Activated naive CD4-positive, alpha-beta T cell (primary cell): ENCODE data around the gene CLASP1.
"Not testable (repeated sequence)": the region's sequence is repeated elsewhere in the genome, so short reads cannot be mapped to it uniquely, and the experiment has no call there.

Experiments used
- DNase-seq, 4 experiments: peaks; one replicate each; lab custom pipeline; 2025; lab: John Stamatoyannopoulos, UW

Gene CLASP1

DNA sequence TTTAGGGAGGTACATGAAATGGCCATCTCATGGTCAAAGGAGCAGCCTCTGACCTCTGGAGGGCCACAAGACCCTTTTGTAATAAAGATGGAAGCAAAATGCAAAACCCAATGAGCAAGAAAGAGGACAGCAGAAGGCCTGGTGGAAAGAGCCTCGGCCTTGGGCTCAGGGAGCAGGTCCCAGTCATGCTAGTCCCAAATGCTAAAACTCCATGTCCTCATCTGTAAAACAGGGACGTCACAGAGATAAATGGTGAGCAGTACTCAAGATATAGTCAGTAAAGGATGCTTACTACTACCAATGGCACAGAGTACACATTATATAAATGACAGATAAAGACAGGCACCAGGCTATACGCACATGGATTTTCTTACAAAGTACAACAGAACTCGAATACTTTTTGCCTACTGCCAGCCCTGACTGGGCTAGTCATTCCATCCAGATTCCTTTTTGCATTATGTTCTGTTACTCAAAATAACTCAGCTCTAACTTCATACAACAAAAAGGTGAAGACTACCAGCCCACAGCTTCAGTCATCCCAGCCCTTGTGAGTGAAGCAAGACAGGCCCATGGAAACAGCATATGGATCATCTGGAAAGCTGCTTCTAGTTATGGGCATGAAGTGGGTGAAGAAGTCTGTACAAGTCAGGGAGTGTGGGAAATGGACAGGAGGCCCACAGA, 299.4 kb downstream of the CLASP1 start:
- no peak for DNase-seq

DNA sequence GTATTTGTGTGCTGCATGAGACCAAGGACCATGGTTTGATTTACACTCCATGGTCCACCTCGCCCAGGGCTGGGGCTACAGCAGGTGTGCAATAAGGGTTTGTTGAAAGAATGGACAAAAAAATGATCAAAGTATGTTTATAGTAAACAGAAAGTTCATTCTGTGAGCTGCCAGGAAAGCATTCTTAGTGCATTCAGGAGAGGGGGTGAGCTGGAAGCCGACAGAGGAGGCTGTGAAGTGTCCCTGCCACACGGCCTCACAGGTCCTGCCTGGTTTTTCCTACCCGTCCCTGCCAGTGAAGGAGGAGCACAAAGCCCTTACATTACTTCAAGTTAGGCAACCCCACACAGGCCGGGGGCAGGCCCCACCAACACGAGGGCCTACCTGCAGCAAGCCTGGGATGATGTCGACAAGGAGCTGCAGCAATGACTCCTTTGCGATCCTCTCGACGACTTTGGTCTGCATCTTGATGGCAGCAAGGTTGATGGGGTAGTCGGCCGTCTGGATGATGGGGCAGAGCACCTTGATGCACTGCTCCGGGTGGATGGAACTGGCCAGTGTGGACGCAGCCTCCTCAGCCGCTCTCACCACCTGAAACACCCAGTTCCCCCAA, 301.0 kb downstream of the CLASP1 start:
- no peak for DNase-seq

DNA sequence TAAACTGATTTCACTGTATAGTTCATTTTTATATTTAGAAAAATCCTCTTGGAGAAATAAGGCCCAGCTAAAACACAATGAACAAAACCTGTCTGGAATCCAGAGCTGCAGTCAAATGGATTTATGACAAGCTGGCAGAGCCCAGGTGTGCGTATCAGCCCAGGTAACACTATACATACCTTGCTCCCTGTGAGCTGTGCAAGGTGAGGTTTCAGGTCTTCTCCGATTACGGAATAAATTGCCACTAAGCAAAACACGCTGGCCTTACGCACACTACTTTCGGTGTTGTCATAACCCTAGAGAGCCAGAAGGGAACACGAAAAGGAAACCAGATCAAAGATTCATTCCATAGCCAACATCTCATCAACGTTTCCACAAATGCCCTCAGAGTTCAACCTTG, 302.4 kb downstream of the CLASP1 start:
- DNase-seq = no peak

DNA sequence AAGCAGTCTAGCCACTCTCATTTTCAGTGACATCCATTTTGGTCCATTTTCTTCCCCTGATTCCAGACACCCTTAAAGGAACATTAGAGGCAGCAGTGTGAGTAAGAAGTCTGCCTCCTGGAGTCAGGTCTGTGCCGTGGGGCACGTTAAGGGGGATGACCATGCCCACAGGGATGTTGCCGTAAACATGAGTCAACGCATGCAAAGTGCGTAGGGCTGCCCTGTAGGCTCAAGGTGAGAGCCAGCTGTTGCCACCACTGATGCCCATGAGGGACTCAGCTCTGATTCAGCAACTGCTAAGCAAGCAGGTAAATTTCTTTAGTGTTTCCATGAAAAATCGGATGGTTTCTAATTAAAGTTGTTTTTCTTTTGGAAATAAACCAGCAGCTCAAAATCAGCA, 302.9 kb downstream of the CLASP1 start:
- no peak for DNase-seq

DNA sequence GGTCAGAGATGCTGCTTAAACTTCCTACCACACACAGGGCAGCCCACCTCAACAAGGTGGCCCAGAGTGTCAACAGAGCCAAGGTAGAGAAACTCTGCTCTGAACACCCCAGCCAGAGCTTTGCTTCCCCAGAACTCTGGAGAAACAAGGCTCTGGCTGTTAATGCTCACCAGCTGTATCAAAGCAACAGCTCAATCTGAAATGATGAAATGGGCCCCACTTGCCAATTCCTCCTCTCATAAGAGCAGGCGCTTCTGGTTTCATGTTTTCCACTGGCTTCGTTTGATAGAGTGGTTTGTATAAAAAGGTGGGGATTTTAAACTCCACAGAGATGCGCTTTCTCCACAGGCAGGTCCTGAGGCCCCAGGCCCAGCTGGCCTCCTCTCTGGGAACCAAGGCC, 303.4 kb downstream of the CLASP1 start:
- DNase-seq = no peak

DNA sequence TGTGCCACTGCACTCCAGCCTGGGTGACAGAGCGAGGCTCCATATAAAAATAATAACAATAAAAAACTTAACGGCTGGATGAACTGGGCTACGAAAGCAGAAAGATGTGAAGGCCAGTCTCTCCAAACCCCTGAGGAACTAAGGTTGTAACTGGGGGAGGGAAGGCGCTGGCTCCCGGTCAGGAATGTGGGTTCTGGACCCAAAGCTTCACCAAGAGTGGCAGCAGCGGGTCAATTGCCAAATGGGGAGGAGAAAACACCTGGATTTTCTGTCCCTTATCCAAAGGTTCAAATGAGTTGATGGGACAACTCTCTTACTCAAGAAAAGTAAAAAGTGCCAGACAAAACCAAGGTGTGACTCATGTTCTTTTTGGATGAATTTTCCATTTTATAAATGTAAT, 304.2 kb downstream of the CLASP1 start:
- no peak for DNase-seq

DNA sequence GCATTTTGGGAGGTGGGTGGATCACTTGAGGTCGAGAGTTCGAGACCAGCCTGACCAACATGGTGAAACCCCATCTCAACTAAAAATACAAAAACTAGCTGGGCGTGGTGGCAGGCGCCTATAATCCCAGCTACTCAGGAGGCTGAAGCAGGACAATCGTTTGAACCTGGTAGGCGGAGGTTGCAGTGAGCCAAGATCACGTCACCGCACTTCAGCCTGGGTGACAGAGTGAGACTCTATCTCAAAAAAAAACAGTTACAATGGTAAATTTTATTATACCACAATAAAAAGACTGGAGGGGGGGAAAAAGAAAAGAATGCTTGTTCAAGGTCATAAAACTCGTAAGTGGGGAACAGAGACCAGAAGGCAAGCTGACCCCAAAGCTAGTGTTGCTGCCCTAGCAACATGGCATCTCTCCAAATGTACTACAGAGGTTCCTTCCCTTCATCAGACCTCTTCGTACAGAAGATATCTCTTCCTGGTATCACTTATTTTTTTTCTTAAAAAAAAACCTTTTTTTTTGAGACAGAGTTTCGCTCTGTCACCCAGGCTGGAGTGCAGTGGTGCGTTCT, 305.3 kb downstream of the CLASP1 start:
- DNase-seq = not testable (repeated sequence)

DNA sequence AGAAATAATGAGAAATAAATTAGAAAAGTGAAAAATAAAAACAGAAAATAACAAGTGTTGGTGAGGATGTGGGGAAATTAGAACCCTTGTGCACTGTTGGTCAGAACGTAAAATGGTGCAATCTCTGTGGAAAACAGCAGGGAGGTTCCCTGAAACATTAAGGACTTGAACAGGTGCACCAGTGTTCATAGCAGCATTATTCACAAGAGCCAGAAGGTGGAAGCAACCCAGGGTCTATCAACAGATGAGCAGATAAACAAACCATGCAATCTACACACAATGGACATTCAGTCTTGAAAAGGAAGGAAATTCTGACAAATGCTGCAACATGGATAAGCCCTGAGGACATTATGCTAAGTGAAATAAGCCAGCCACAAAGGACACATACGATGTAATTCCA, 306.1 kb downstream of the CLASP1 start:
- no peak for DNase-seq

DNA sequence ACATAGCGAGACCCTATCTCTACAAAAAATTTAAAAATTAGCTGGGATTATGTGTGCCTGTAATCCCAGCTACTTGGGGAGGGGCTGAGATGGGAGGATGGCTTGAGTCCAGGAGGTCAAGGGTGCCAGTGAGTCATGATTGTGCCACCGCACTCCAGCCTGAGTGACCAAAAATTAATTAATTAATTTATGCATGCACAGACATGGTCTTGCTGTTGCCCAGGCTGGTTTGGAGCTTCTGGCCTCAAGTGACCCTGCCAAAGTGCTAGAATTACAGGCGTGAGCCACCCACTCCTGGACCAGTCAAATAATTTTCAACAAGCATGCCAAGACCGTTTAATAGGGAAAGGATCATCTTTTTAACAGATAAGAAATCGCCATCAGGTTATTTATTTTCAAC, 306.5 kb downstream of the CLASP1 start:
- DNase-seq = no peak

DNA sequence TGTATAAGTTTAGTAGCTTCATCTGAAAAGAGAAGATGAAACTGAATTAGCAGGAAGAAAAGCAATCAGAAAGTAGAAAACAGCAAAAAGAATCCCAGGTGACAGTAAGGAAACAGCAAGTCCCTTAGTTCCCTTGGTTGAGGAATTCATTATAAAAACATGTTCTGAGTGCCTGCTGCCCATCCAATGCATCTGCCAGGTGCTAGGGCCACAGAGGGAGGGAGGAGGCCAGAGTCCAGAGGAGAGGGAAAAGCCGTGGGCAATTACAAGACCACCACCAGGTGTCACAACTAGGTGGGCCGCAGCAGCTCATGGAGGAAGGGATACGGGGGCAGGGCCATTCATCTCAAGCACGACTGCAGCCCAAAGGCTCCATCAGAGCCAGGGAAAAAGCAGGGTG, 308.3 kb downstream of the CLASP1 start:
- DNase-seq = no peak

DNA sequence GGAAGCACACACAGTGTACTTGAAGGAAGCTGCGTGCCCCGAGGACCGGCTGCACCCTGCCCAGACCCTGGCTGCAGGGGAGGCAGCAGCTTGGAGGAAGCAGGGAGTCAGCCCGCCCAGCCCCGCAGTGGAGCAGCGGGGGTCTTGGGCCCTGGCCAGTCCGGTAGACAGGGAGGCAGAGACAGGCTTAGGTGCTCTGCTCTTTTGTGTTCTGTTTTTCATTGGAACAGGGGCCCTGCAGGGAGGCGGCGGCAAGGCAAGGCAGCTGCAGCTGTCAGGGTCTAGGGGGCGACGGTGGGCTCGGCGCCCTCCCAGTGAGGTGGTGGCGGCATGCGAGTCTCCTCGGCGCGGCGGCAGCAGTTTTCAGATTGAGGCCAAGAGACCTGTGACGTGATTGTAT, 311.0 kb downstream of the CLASP1 start:
- no peak for DNase-seq

DNA sequence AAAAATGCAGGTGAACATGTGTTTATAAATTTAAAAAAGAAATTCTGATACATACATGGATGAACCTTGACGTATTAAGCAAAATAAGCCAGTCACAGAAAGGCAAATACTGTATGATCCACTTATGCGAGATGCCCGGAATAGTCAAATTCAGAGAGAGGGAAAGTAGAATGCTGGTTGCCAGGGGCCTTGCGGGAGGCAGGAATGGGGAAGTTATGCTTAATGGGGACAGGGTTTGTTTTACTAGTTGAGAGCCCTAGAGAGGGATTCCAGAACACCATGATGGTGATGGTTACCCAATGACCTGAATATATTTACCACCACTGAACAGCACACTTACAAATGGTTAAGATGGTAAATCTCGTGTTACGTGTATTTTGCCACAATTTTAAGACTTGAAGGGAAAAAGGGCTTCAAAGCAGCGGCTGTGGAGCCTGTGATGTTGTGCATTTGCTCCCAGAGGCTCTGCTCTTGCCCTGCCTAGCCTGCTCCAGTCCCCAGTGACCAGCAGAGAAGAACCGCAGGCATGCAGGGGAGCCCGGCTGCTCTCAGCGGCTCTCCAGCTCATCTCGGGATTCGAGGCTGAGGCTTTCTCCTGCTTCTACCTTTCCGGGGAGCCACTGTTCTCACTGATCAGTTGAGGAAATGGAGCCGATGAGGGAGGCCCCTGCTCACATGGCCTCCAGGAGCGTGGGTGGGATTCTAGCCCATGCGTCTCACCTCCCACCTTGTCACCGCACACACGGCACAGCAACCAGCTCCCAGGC, 312.6 kb downstream of the CLASP1 start:
- no peak for DNase-seq

DNA sequence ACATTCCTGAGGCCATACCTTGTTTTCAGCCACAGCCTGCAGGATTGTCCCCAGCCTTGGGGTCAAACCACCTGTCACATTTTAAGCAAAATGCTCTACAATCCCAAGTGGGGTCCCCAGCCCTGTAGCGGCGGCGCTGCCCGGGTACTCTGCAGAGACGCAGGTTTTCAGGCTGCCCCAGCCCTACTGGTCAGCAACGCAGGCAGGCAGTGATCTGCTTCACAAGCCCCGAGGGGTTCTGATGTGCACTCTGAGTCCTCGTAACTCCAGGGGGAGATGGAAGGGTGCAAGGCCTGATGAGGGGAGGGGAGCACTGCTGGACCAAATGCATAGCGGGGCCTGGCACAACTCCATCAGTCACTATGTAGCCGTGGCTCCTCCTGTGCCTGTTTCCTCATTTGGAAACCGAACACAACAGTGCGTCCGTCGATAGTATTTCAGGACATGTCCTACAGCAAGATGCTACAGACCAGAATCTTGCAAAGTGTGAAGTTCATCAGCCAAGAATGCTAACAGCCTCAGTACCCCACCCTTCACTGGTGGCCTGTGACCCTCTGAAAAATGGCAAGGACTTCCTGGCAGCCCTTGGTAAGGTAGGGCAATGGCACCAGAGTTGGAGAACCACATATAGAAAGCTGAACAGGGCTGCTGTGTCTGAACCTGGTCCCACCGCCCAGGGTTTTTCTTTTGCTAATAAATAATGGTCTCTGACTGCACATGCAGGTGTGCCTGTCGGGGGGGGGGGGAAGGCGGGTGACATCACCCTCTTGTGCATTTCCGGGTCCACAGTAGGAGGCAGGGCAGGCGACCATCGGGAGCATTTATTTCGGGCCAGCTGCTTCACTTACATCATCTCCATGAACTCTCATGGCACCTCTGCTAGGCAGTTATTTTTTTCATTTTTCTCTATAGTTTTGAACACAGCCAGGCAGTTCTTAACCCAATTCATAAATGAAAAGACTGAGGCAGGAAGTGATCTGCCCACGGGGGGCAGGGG, 313.7 kb downstream of the CLASP1 start:
- no peak for DNase-seq

DNA sequence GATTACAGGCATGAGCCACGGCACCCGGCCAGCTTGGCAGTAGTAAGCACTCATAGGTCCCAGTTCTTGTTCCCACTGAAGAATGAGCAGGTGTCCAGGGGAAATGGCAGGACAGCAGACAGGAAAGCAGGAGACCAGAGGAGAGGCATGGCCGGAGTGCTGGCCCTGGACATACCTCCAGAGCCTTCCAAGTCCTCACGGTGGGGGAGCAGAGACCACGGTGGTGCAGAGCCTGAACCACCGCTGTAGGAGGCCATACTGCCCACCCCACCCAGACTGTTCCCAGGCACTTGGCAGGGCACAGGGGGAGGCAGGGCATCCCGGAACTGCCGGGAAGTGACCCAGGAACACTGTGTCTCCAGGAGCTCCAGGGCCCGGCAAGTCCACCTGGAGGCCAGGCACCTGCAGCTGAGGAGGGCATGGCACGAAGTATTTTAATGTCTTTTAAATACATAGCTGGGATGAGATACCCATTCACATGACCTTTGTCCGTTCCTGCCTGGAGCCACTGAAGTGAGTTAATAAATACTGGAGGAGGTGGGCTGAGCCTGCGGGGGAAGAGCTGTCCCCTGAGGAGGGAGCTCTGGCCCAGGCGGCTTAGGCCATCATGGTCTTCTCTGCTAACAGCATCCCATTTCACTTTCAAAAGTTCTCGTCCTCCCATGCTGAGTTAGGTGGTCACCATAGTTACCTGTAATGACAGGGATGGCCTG, 314.5 kb downstream of the CLASP1 start:
- no peak for DNase-seq

DNA sequence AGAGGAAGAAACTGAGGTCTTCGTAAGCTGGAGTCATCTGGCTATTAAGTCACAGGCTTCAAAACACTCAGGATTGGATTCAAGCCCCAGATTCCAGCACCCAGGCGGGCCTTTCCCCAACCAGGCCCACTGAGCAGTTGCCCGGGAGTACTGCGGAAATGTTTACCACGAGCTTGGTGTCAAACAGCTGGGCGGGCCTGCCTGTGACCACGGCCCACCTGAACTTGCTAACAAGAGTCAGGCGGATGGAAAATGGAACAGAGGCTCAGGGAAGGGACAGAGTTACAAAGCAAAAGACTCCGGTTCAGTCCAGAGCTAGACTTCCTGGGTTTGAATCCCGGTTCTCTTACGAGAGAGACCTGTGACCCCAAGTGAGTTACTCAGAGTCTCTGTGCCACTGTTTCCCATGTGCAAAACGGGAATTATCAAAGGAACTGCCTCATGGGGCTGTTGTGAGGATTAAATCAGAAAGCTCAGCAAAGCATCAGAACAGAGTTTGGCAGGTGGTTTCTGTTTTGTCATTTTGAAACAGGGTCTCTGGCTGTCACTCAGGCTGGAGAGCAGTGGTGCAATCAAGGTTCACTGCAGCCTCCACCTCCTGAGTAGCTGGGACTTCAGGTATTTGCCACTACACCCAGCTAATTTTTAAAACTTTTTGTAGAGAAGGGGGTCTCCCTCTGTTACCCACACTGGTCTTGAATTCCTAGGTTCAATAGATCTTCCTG, 315.3 kb downstream of the CLASP1 start:
- no peak for DNase-seq

DNA sequence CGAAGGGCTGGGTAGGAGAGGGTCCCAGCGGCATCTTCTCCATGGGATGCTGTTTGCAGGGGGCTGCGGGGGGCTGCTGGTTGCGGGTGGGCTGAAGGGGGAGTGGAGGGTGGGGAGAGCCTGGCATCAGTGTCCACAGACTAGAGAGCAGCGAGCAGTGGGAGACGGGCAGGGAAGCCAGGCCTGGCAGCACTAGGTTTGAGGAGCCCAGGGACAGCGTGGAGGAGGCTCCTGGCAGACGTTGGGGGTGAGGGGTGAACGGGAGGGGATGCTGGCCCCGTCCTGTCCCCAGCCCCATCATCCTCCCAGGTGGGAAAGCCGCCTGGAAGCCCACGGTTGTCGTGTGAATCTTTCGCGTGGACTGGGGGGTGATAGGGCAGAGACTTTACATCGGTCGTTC, 316.0 kb downstream of the CLASP1 start:
- DNase-seq = no peak

DNA sequence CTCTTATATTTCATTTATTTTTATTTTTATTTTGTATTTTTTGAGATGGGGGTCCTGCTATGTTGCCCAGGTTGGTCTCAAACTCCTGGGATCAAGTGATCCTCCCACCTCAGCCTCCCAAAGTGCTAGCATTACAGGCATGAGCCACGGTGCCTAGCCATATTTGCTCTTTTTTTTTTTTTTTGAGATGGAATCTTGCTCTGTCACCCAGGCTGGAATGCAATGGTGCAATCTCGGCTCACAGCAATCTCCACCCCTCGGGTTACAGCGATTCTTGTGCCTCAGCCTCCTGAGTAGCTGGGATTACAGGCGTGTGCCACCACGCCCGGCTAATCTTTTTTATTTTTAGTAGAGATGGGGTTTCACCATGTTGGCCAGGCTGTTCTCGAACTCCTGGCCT, 317.9 kb downstream of the CLASP1 start:
- not testable (repeated sequence) for DNase-seq

DNA sequence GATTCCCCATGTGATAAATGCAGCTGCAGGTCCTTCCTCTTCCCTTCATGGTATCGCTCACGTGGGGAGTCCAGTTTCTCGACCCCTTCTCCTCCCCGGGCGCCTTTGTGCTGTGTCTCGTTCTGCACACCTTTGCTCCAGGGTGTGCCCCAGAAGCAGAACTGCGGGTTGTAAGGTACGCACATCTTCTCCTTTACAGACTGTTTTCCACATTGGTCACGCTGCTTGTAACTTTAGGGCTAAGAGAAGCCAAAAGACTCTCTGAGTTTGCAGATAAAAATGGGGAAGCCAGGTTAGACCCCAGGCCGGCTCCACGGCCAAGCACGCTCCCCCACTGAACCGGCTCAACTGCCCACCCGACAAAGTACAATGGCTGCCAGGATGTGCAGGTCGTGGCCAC, 318.3 kb downstream of the CLASP1 start:
- DNase-seq = no peak

DNA sequence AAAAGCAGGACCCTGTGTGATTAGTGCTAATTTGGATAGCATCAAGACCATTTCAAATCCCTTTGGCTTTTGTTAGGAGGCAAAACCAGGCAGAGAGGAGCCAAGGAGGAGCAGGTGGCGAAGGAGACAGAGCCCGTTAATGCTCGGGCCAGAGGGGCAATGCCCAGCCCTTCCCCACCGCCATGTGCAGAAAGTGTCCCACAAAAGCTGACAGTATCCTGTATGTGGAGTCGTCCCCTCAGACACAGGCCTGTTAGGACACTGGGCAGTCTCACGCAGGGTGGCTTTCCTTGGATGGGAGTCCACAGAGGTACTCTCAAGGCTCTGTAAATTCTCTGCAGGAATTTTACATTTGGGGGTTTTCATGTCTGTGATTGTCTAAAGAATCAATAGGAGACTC, 319.5 kb downstream of the CLASP1 start:
- DNase-seq = no peak

DNA sequence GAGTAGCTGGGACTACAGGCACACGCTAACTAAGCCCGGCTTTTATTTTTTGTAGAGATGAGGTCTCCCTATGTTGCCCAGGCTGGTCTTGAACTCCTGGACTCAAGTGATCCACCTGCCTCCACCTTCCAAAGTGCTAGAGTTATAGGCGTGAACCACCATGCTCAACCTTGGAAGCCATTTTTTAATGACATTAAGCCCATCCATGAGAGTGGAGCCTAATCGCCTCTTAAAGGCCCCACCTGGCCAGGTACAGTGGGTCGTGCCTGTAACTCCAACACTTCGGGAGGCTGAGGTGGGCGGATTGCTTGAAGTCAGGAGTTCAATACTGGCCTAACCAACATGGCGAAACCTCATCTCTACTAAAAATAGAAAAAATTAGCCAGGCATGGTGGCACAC, 322.6 kb downstream of the CLASP1 start:
- DNase-seq = no peak
